ENCODE data around the gene HMG20A.

HMG20A gene

GRCh38 chr15:77489647-77490046 lies 69.0 kb downstream of the HMG20A start:
- H3K4me1 ChIP-seq (ENCODE audit: control insufficient read depth, insufficient read depth, low read length, poor library complexity, severe bottlenecking) = peaks cover 12% of the 10 kb centered on the region
- WGBS, 2 experiments (ENCODE audit: insufficient coverage in 2 of 2) = 76 to 80% methylated on average over 5 of the region's 5 CpGs
- no peak overlapping the region for H3K27ac ChIP-seq (ENCODE audit: low read depth, low read length, severe bottlenecking)
- no peaks in the 10 kb centered on the region for H3K9me3 ChIP-seq (ENCODE audit: control insufficient read depth, low read length)
- H3K36me3 ChIP-seq (ENCODE audit: control insufficient read depth, insufficient read depth, low read length) = peaks cover 10% of the 10 kb centered on the region
- H3K4me3 ChIP-seq (ENCODE audit: extremely low read depth, insufficient read depth, low read length, poor library complexity, severe bottlenecking) = no peak overlapping the region

GRCh38 chr15:77493324-77493907 lies 72.7 kb downstream of the HMG20A start:
- 91 to 93% methylated on average over 3 of the region's 3 CpGs for WGBS, 2 experiments (ENCODE audit: insufficient coverage in 2 of 2)
- Histone ChIP-seq H3K9me3 (ENCODE audit: control insufficient read depth, low read length) (no peaks in the 10 kb centered on the region), H3K27ac (ENCODE audit: low read depth, low read length, severe bottlenecking) (no peak overlapping the region), H3K4me3 (ENCODE audit: extremely low read depth, insufficient read depth, low read length, poor library complexity, severe bottlenecking) (no peak overlapping the region), H3K36me3 (ENCODE audit: control insufficient read depth, insufficient read depth, low read length) (no peaks in the 10 kb centered on the region), H3K4me1 (ENCODE audit: control insufficient read depth, insufficient read depth, low read length, poor library complexity, severe bottlenecking) (peaks cover 38% of the 10 kb centered on the region)

GRCh38 chr15:77494073-77494867 lies 73.6 kb downstream of the HMG20A start:
- Histone ChIP-seq H3K36me3 (ENCODE audit: control insufficient read depth, insufficient read depth, low read length) (no peaks in the 10 kb centered on the region), H3K9me3 (ENCODE audit: control insufficient read depth, low read length) (no peaks in the 10 kb centered on the region), H3K4me1 (ENCODE audit: control insufficient read depth, insufficient read depth, low read length, poor library complexity, severe bottlenecking) (peaks cover 38% of the 10 kb centered on the region), H3K4me3 (ENCODE audit: extremely low read depth, insufficient read depth, low read length, poor library complexity, severe bottlenecking) (no peak overlapping the region), H3K27ac (ENCODE audit: low read depth, low read length, severe bottlenecking) (no peak overlapping the region)
- 88 to 92% methylated on average over 1 to 2 of the region's 2 CpGs for WGBS, 2 experiments (ENCODE audit: insufficient coverage in 2 of 2)

- Histone ChIP-seq H3K36me3 (ENCODE audit: control insufficient read depth, insufficient read depth, low read length) (no peaks in the 10 kb centered on the region), H3K4me1 (ENCODE audit: control insufficient read depth, insufficient read depth, low read length, poor library complexity, severe bottlenecking) (peaks cover 38% of the 10 kb centered on the region), H3K27ac (ENCODE audit: low read depth, low read length, severe bottlenecking) (no peak overlapping the region), H3K9me3 (ENCODE audit: control insufficient read depth, low read length) (no peaks in the 10 kb centered on the region), H3K4me3 (ENCODE audit: extremely low read depth, insufficient read depth, low read length, poor library complexity, severe bottlenecking) (no peak overlapping the region)
- 90 to 97% methylated on average over 5 to 7 of the region's 7 CpGs for WGBS, 2 experiments (ENCODE audit: insufficient coverage in 2 of 2)
Measured at GRCh38 chr15:77494964-77495363, 74.3 kb downstream of the HMG20A start.

GRCh38 chr15:77495838-77496596 lies 75.3 kb downstream of the HMG20A start:
- Histone ChIP-seq H3K4me1 (ENCODE audit: control insufficient read depth, insufficient read depth, low read length, poor library complexity, severe bottlenecking) (peaks cover 35% of the 10 kb centered on the region), H3K36me3 (ENCODE audit: control insufficient read depth, insufficient read depth, low read length) (no peaks in the 10 kb centered on the region), H3K27ac (ENCODE audit: low read depth, low read length, severe bottlenecking) (peak overlapping the region; percentile 41), H3K9me3 (ENCODE audit: control insufficient read depth, low read length) (no peaks in the 10 kb centered on the region), H3K4me3 (ENCODE audit: extremely low read depth, insufficient read depth, low read length, poor library complexity, severe bottlenecking) (no peak overlapping the region)
- 83 to 85% methylated on average over 2 to 4 of the region's 10 CpGs for WGBS, 2 experiments (ENCODE audit: insufficient coverage in 2 of 2)

GRCh38 chr15:77496715-77497109 lies 76.0 kb downstream of the HMG20A start:
- WGBS, 2 experiments (ENCODE audit: insufficient coverage in 2 of 2) = 19 to 22% methylated on average over 11 to 15 of the region's 16 CpGs
- H3K4me3 ChIP-seq (ENCODE audit: extremely low read depth, insufficient read depth, low read length, poor library complexity, severe bottlenecking) = no peak overlapping the region

GRCh38 chr15:77497110-77497737 lies 76.5 kb downstream of the HMG20A start:
- H3K9me3 ChIP-seq (ENCODE audit: control insufficient read depth, low read length) = no peaks in the 10 kb centered on the region
- no peaks in the 10 kb centered on the region for H3K36me3 ChIP-seq (ENCODE audit: control insufficient read depth, insufficient read depth, low read length)
- WGBS, 2 experiments (ENCODE audit: insufficient coverage in 2 of 2) = 50 to 52% methylated on average over 4 to 6 of the region's 7 CpGs
- peaks cover 35% of the 10 kb centered on the region for H3K4me1 ChIP-seq (ENCODE audit: control insufficient read depth, insufficient read depth, low read length, poor library complexity, severe bottlenecking)
- H3K27ac ChIP-seq (ENCODE audit: low read depth, low read length, severe bottlenecking) = peak overlapping the region; percentile 59
- no peak overlapping the region for H3K4me3 ChIP-seq (ENCODE audit: extremely low read depth, insufficient read depth, low read length, poor library complexity, severe bottlenecking)

More at GRCh38 chr15:77496715-77497109, 76.0 kb downstream of the HMG20A start:
- Histone ChIP-seq H3K27ac (ENCODE audit: low read depth, low read length, severe bottlenecking) (peak overlapping the region; percentile 59), H3K36me3 (ENCODE audit: control insufficient read depth, insufficient read depth, low read length) (no peaks in the 10 kb centered on the region), H3K9me3 (ENCODE audit: control insufficient read depth, low read length) (no peaks in the 10 kb centered on the region), H3K4me1 (ENCODE audit: control insufficient read depth, insufficient read depth, low read length, poor library complexity, severe bottlenecking) (peaks cover 35% of the 10 kb centered on the region)

- Histone ChIP-seq H3K9me3 (ENCODE audit: control insufficient read depth, low read length) (no peaks in the 10 kb centered on the region), H3K4me3 (ENCODE audit: extremely low read depth, insufficient read depth, low read length, poor library complexity, severe bottlenecking) (no peak overlapping the region), H3K4me1 (ENCODE audit: control insufficient read depth, insufficient read depth, low read length, poor library complexity, severe bottlenecking) (peaks cover 28% of the 10 kb centered on the region), H3K27ac (ENCODE audit: low read depth, low read length, severe bottlenecking) (peak overlapping the region; percentile 59), H3K36me3 (ENCODE audit: control insufficient read depth, insufficient read depth, low read length) (no peaks in the 10 kb centered on the region)
- 57 to 67% methylated on average over 3 to 4 of the region's 6 CpGs for WGBS, 2 experiments (ENCODE audit: insufficient coverage in 2 of 2)
Measured at GRCh38 chr15:77497942-77498361, 77.3 kb downstream of the HMG20A start.

GRCh38 chr15:77499087-77499760 lies 78.5 kb downstream of the HMG20A start:
- Histone ChIP-seq H3K36me3 (ENCODE audit: control insufficient read depth, insufficient read depth, low read length) (no peaks in the 10 kb centered on the region), H3K27ac (ENCODE audit: low read depth, low read length, severe bottlenecking) (no peak overlapping the region), H3K4me3 (ENCODE audit: extremely low read depth, insufficient read depth, low read length, poor library complexity, severe bottlenecking) (no peak overlapping the region), H3K9me3 (ENCODE audit: control insufficient read depth, low read length) (no peaks in the 10 kb centered on the region), H3K4me1 (ENCODE audit: control insufficient read depth, insufficient read depth, low read length, poor library complexity, severe bottlenecking) (peaks cover 26% of the 10 kb centered on the region)
- WGBS, 2 experiments (ENCODE audit: insufficient coverage in 2 of 2) = 81% methylated on average over 4 of the region's 4 CpGs

GRCh38 chr15:77500989-77501388 lies 80.3 kb downstream of the HMG20A start:
- 90% methylated on average over 2 of the region's 2 CpGs; no CpG with 5 or more reads in 1 of the 2 experiments for WGBS, 2 experiments (ENCODE audit: insufficient coverage in 2 of 2)
- Histone ChIP-seq H3K4me3 (ENCODE audit: extremely low read depth, insufficient read depth, low read length, poor library complexity, severe bottlenecking) (no peak overlapping the region), H3K9me3 (ENCODE audit: control insufficient read depth, low read length) (no peaks in the 10 kb centered on the region), H3K4me1 (ENCODE audit: control insufficient read depth, insufficient read depth, low read length, poor library complexity, severe bottlenecking) (peaks cover 22% of the 10 kb centered on the region), H3K27ac (ENCODE audit: low read depth, low read length, severe bottlenecking) (no peak overlapping the region), H3K36me3 (ENCODE audit: control insufficient read depth, insufficient read depth, low read length) (no peaks in the 10 kb centered on the region)
